Activated CD4-positive, alpha-beta T cell treated with anti-CD3 and anti-CD28 coated beads, Interleukin-2, amount 10 ng/mL, durations not matched to agents 24 days and 14 days (primary cell): ENCODE data around the gene CD79A. TPM values are rescaled to one million over a fixed set of nuclear protein-coding genes. Genes with fewer than 3 reads are reported as not detected.
A peak's percentile ranks its signal among the peaks of the same experiment; 100 is the strongest.

Source experiments
- DNase-seq: peaks from one replicate; pipeline ENCODE4 v3.0.0; 2022
- H3K27ac Mint-ChIP-seq: one replicate; pipeline ENCODE4 v1.8.0; 2022; ENCODE audit warnings: mild to moderate bottlenecking, mixed read lengths
- H3K27me3 Mint-ChIP-seq: one replicate; pipeline ENCODE4 v1.8.0; 2022; ENCODE audit warnings: mixed read lengths
- H3K36me3 Mint-ChIP-seq: one replicate; pipeline ENCODE4 v1.8.0; 2022; ENCODE audit warnings: low read depth, mild to moderate bottlenecking, mixed read lengths
- H3K4me1 Mint-ChIP-seq: one replicate; pipeline ENCODE4 v1.8.0; 2021; ENCODE audit warnings: mixed read lengths
- H3K4me3 Mint-ChIP-seq: one replicate; pipeline ENCODE4 v1.8.0; 2022; ENCODE audit warnings: mild to moderate bottlenecking, moderate library complexity, mixed read lengths
- H3K9me3 Mint-ChIP-seq: one replicate; pipeline ENCODE4 v1.8.0; 2021; ENCODE audit warnings: mixed read lengths
- intact Hi-C: fragments of 100-400 bp; cut with micrococcal nuclease; formaldehyde crosslinking; loops from one replicate; pipeline ENCODE4 v1.15.1; 2023
- total RNA-seq: library from RNA; stranded (reverse); gene quantifications from 2 replicates; pipeline ENCODE4 v1.2.3, GENCODE V29; 2022

Gene CD79A
- 2.6 and 2.7 TPM in 2 replicates for total RNA-seq

DNA sequence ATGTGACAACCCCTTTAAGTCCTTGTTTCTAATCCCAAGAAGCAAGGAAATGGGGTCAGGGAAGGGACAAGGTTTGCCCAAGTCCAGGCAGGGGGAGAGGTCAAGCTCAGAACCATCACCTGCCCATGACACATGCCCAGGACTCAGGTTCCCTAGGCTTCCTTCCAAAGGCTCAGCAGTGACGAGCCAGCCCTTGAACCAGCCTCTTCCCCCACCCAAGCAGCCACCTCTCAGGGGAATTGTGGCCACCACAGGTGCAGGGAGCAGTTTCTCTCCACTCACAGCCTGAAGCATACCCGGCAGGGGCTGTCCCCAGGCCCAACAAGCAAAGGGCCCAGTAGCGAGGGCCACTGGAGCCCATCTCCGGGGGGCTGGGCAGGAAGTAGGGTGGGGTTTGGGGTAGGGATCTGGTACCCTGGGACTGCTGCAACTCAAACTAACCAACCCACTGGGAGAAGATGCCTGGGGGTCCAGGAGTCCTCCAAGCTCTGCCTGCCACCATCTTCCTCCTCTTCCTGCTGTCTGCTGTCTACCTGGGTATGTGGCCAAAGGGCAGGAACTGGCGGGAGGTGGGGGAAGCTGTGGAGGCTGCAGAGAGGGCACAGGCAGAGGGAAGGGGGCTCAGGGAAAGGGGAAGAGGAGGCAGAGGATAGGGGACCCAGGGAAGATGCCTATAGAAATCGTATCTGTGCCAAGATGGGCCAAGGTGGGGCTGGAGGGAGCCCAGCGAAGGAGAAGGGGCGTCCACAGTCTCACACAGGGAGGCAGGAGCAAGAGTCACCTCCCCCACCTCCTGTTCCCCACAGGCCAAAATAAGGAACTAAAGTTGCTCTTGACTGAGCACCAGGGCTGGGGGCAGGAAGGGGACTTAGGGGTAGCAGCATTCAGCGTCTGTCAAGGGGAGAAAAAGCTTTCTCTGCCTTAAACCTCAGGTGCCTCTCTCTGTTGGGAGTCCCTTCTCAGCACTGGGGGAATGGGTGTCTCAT is at the start of gene CD79A:
Gene CD79A, plus strand, starts transcription at position 433 of the 986 bp plus-strand sequence. Its CDS starts 26 bp downstream, at position 459.
- Mint-ChIP-seq H3K27ac (peak within 1 kb of the TSS; percentile 80), H3K36me3 (peaks cover 9% of the 10 kb centered on the region), H3K27me3 (no peaks in the 10 kb centered on the region), H3K4me3 (peak within 1 kb of the TSS; percentile 37), H3K9me3 (no peaks in the 10 kb centered on the region), H3K4me1 (peaks cover 50% of the 10 kb centered on the region)
- intact Hi-C loops = no loop called here
- DNase-seq = no peak

DNA sequence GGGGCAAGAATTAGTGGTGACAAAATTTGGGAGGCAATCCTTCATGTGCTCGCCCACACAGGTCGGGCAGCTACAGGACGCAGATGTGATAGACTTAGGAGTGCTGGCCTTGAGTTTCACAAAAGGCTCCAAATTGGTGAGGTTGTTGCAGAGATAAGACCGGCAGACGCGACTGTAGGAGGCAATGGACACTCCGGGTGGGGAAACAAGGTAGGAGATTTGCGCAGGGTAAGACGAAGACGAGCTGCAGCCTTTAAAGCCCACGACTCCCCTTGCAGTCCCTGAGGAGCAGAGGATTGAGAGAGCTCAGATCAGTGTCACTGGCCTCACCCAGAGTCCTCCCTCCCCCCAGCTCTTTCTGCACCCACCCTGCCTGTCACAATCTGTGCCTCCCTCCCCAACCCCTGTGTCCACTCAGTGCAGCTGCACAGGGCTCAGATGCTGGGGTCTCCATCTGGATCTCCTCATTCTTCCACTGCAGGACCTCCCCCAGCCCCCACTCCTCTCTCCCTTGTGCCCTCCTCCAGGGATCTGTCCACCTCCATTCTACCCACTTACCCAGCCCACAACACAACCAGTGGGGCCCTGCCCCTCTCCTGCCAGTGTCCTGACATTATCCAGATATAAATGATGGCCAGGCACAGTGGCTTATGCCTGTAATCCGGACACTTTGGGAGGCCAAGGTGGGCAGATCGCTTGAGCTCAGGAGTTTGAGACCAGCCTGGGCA is 38.9 kb upstream of the CD79A start:
- H3K4me3 Mint-ChIP-seq = no peak overlapping the region
- no peak overlapping the region for H3K27ac Mint-ChIP-seq
- H3K4me1 Mint-ChIP-seq = no peaks in the 10 kb centered on the region
- DNase-seq = no peak
- H3K36me3 Mint-ChIP-seq = no peaks in the 10 kb centered on the region
- H3K27me3 Mint-ChIP-seq = peaks cover 33% of the 10 kb centered on the region
- H3K9me3 Mint-ChIP-seq = no peaks in the 10 kb centered on the region
- intact Hi-C loops = loop anchor here (5.0 kb wide), 1 partner anchor 46 kb away; no protein-coding TSS in a partner anchor

DNA sequence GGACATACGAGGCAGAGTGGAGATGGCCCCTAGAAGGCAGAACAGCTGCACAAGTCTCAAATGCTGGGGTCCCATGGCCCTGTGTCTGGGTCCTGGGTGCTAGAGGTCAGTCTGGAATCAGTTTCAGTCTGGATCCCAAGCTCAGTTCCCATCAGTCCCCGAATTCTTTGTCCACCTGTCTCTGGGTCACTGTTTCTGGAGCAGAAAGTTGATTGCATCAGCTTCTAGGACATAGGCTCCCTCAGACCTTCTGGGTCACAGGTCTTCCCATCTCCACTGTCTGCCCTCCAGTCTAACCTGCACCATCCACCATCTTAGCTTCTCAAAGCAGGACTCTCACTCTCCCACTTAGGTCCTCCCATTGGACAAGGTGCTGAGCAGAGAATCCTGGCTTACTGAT is 37.9 kb upstream of the CD79A start:
- intact Hi-C loops = loop anchor here (5.0 kb wide), 1 partner anchor 47 kb away; no protein-coding TSS in a partner anchor
- no peaks in the 10 kb centered on the region for H3K36me3 Mint-ChIP-seq
- H3K4me3 Mint-ChIP-seq = no peak overlapping the region
- H3K9me3 Mint-ChIP-seq = no peaks in the 10 kb centered on the region
- H3K4me1 Mint-ChIP-seq = no peaks in the 10 kb centered on the region
- no peak for DNase-seq
- H3K27ac Mint-ChIP-seq = no peak overlapping the region
- H3K27me3 Mint-ChIP-seq = peaks cover 32% of the 10 kb centered on the region

DNA sequence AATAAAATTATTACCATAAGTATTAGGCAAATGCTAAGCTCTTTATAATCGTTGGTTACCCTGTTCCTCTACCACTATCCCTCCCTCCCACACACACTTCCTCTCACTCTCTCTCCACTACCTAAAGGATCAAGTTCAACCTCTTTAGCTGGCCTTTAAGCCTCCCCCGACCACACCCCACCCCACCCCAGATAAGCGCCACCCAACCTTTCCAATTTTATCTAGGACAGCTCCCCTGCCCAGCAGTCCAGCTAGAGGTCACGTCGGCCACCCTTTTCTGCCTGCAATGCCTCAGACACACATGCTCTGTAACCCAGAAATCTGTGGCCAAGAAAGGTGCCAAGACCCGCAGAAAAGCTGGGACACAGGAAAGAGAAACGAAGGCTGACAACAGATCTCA is 33.7 kb upstream of the CD79A start:
- Mint-ChIP-seq H3K4me1 (no peaks in the 10 kb centered on the region), H3K36me3 (no peaks in the 10 kb centered on the region), H3K27me3 (peaks cover 18% of the 10 kb centered on the region), H3K27ac (no peak overlapping the region), H3K4me3 (no peak overlapping the region), H3K9me3 (no peaks in the 10 kb centered on the region)
- DNase-seq = no peak
- intact Hi-C loops = no loop called here

DNA sequence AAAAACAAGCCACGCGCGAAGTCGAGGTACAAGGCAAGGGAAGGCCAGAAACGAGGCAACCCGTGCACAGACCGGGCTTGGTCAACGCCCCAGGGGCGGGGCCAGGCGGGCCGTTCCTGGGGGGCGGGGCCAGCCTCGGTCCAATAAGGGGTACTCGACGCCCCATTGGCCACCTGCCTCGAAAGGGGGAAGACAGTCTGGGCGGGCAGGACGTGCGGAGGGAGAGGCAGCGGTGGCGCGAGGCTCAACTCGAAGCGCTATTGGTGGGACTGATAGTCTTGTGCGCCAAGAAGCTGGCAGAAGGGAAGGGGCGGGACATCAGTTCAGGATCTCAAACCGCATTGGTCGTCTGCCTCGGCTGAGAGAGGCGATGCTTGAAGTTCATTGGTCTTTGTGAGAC is 32.5 kb upstream of the CD79A start, which contains the start of gene LYPD4:
Gene LYPD4, minus strand, starts transcription at position 83 of the 400 bp plus-strand sequence. CDS start 5,398 bp downstream, outside the sequence.
- Mint-ChIP-seq H3K4me1 (no peaks in the 10 kb centered on the region), H3K36me3 (no peaks in the 10 kb centered on the region), H3K9me3 (no peaks in the 10 kb centered on the region), H3K27me3 (peaks cover 18% of the 10 kb centered on the region), H3K4me3 (no peak within 1 kb of the TSS), H3K27ac (no peak within 1 kb of the TSS)
- DNase-seq = no peak
- intact Hi-C loops = no loop called here

DNA sequence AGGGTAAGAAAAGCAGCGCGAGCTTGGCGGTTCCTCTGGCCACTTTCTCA is 32.3 kb upstream of the CD79A start, which contains the start of gene DMRTC2:
Gene DMRTC2, plus strand, starts transcription at position 42 of the 50 bp plus-strand sequence. CDS start 2,387 bp downstream, outside the sequence.
- H3K9me3 Mint-ChIP-seq = no peaks in the 10 kb centered on the region
- no peak for DNase-seq
- no peak within 1 kb of the TSS for H3K27ac Mint-ChIP-seq
- no peak within 1 kb of the TSS for H3K4me3 Mint-ChIP-seq
- intact Hi-C loops = no loop called here
- H3K36me3 Mint-ChIP-seq = no peaks in the 10 kb centered on the region
- no peaks in the 10 kb centered on the region for H3K4me1 Mint-ChIP-seq
- H3K27me3 Mint-ChIP-seq = peaks cover 18% of the 10 kb centered on the region

DNA sequence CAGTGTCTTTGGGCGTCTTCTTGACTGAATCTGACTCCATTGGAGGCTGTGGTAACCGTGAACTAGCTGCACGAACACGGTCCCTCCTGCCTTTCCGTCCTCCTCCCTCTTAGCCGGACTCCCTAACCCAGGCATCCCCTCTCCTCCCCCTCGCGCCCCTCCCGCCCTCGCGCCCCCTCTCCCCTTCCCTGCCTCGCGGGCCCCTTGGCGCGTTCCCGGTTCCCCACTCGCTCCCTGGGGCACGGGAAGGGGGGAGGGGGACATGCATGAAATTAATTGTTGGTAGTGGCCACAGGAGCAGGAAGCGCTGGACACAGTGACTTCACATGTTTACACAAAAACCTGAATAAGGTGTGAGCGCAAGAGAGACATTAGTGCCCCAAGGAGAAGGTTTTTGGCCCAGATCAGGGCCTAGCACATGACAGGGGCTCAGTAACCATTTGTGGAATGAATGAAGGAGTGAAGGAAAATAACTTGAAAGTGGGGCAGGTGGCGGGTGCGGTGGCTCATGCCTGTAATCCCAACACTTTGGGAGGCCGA is 32.0 kb upstream of the CD79A start:
- H3K27ac Mint-ChIP-seq = no peak overlapping the region
- H3K4me3 Mint-ChIP-seq = no peak overlapping the region
- no peak for DNase-seq
- intact Hi-C loops = no loop called here
- no peaks in the 10 kb centered on the region for H3K4me1 Mint-ChIP-seq
- H3K9me3 Mint-ChIP-seq = no peaks in the 10 kb centered on the region
- H3K27me3 Mint-ChIP-seq = peaks cover 17% of the 10 kb centered on the region
- H3K36me3 Mint-ChIP-seq = no peaks in the 10 kb centered on the region

DNA sequence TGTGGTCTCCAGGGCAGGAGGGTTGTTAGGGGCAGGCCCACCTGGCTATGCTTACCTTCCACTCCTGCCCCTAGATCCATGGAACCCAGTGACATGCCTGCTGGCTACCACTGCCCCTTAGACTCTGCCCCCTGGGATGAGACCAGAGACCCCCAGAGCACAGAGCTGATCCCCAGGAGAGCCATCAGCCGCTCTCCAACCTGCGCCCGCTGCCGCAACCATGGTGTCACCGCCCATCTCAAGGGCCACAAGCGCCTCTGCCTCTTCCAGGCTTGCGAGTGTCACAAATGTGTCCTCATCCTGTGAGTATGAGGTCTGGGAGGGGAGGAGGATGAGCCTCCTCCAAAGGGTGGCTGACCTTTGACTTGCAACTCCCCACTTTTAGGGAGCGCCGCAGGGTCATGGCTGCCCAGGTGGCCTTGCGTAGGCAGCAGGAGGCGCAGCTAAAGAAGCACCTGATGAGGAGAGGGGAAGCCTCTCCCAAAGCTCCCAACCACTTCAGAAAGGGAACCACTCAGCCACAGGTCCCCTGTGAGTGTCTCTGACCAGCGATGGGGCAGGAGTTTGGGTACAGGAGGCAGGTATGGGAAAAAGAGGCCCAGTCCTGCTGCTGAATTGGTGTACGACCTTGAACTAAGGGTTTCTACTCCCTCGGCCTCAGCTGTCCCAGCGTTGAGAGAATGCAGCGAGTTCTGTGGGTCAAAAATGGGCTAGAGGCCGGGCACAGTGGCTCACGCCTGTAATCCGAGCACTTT is 29.6 kb upstream of the CD79A start:
- Mint-ChIP-seq H3K4me3 (no peak overlapping the region), H3K27me3 (peaks cover 22% of the 10 kb centered on the region), H3K9me3 (no peaks in the 10 kb centered on the region), H3K36me3 (no peaks in the 10 kb centered on the region), H3K27ac (no peak overlapping the region), H3K4me1 (no peaks in the 10 kb centered on the region)
- no peak for DNase-seq
- intact Hi-C loops = no loop called here

DNA sequence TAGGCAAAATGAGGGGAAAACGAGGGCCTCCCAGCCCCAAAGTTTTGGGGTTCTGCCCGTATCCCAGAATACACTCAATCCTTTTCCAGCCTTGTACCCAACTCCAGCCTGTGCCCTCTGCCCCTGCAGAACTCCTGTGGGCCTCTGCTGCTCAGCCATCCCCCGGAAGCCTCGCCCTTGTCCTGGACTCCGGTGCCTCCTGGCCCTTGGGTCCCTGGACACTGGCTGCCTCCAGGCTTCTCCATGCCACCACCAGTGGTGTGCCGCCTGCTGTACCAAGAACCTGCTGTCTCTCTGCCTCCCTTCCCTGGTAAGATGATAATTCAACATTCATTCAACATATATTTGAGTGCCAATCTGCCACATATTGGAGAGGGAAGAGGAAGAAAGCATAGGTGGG is 28.4 kb upstream of the CD79A start:
- intact Hi-C loops = no loop called here
- H3K4me1 Mint-ChIP-seq = no peaks in the 10 kb centered on the region
- no peaks in the 10 kb centered on the region for H3K36me3 Mint-ChIP-seq
- no peaks in the 10 kb centered on the region for H3K9me3 Mint-ChIP-seq
- H3K27ac Mint-ChIP-seq = no peak overlapping the region
- H3K27me3 Mint-ChIP-seq = peaks cover 28% of the 10 kb centered on the region
- no peak overlapping the region for H3K4me3 Mint-ChIP-seq
- DNase-seq = no peak

DNA sequence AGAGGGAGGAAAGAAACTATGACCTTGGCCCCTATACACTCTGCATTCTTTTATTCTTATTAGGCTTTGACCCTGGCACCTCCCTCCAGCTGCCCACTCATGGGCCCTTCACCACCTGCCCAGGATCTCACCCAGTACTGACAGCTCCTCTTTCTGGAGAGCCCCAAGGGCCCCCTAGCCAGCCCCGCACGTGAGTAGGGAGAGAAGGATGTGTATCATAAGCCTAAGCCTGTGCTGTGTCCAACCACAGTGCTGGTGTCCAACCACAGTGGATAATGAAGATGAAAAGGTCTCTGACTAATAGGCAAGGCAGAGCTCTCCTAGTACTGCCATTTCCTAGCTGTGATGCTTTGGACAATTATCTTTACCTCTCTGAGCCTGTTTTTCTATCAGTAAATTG is 28.0 kb upstream of the CD79A start:
- H3K36me3 Mint-ChIP-seq = no peaks in the 10 kb centered on the region
- DNase-seq = no peak
- H3K4me3 Mint-ChIP-seq = no peak overlapping the region
- peaks cover 31% of the 10 kb centered on the region for H3K27me3 Mint-ChIP-seq
- intact Hi-C loops = no loop called here
- no peaks in the 10 kb centered on the region for H3K4me1 Mint-ChIP-seq
- H3K27ac Mint-ChIP-seq = no peak overlapping the region
- H3K9me3 Mint-ChIP-seq = no peaks in the 10 kb centered on the region

DNA sequence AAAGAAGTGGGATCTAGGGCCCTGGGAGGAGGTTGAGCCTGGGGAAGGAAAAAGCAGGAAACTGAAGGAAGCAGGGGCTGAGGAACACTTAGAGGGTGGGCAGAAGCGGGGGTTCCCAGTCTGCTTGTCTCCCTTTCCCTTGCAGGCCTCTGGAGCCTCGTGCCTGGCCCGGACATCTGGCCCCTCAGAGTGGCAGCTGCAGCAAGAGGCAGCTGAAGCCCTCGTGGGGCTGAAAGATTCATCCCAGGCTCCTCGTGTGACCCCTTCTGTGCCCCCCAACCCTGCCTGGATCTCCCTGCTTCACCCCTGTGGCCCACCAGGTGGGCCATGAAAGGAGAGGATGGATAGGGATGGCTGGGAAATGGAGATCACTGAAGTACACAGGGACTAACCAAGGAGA is 26.7 kb upstream of the CD79A start:
- H3K27me3 Mint-ChIP-seq = peaks cover 41% of the 10 kb centered on the region
- no peak overlapping the region for H3K4me3 Mint-ChIP-seq
- no peak overlapping the region for H3K27ac Mint-ChIP-seq
- no peaks in the 10 kb centered on the region for H3K36me3 Mint-ChIP-seq
- H3K9me3 Mint-ChIP-seq = no peaks in the 10 kb centered on the region
- no peak for DNase-seq
- H3K4me1 Mint-ChIP-seq = no peaks in the 10 kb centered on the region
- intact Hi-C loops = no loop called here

DNA sequence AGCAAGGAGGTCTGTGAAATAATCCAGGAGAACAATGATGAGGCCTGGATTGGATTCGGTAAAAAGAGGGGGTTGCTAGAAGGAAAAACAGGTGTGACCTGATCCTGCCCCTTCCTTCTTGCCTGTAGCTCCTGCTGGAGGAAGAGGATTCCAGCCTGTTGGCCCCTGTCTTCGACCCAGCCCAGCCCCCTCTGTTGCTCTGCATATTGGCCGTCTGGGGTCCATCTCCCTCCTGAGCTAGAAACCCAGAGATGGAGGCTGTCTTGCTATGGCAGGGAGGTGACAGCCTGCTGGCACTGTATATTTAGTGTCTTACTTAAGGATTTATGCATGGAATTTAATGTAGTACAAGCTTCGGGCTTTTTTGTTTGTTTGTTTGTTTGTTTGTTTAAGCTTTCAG is 25.6 kb upstream of the CD79A start:
- Mint-ChIP-seq H3K36me3 (no peaks in the 10 kb centered on the region), H3K9me3 (no peaks in the 10 kb centered on the region), H3K4me1 (no peaks in the 10 kb centered on the region), H3K27ac (no peak overlapping the region), H3K4me3 (no peak overlapping the region), H3K27me3 (peaks cover 40% of the 10 kb centered on the region)
- intact Hi-C loops = no loop called here
- DNase-seq = no peak

DNA sequence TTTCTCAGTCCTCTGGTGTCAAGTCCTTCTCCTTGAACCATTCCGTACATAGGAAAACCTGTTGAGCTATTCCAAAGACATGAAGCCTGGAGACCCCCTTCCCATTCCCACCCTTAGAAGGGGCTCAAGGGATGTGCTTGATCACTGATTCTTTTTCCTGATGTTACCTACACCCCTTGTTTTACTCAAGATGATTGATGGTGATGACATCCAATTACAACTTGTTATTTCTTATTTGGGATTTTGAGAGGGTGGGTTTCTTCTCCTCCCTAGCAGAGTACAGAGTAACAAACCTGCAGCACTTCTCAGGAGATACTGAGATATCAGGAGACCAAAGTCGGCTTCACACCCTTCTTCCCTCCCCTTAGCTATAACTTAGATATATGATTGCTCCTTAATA is 23.7 kb upstream of the CD79A start:
- H3K4me3 Mint-ChIP-seq = no peak overlapping the region
- no peaks in the 10 kb centered on the region for H3K9me3 Mint-ChIP-seq
- H3K36me3 Mint-ChIP-seq = no peaks in the 10 kb centered on the region
- no peak for DNase-seq
- no peaks in the 10 kb centered on the region for H3K4me1 Mint-ChIP-seq
- intact Hi-C loops = no loop called here
- H3K27ac Mint-ChIP-seq = no peak overlapping the region
- peaks cover 44% of the 10 kb centered on the region for H3K27me3 Mint-ChIP-seq

DNA sequence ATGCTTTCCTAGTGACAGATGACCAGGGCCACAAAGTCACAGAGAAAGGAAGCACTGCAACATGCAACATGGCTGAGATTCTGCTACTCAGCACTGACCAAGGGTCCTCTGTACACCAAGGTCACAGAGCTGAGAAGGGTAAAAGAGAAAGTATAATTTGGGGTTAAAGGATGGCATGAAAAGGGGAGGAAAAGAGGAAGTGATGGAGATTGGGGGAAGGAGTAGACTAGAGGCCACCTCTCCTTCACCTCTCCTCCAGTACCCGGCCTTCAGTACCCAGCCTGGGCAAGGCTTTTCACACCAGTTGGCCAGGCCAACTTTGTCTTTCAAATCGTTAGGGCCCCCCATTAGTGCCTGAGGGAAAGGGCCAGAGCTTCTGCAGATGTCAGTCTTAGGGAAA is 23.3 kb upstream of the CD79A start:
- intact Hi-C loops = no loop called here
- Mint-ChIP-seq H3K4me3 (no peak overlapping the region), H3K27ac (no peak overlapping the region), H3K4me1 (no peaks in the 10 kb centered on the region), H3K27me3 (peaks cover 42% of the 10 kb centered on the region), H3K36me3 (no peaks in the 10 kb centered on the region), H3K9me3 (no peaks in the 10 kb centered on the region)
- DNase-seq = no peak
